HEK293 (cell line): ENCODE measurements around the gene IP6K3.

Source experiments
- CTCF ChIA-PET: fragments of 350-600 bp; formaldehyde crosslinking; extraction: SDS; loops from one replicate; lab custom pipeline; 2021; ENCODE audit warnings: antibody characterized with exemption; lab: Yijun Ruan, JAX
- POLR2A ChIA-PET: fragments of 300-600 bp; formaldehyde crosslinking; extraction: SDS; loops from one replicate; lab custom pipeline; 2020; ENCODE audit warnings: antibody characterized with exemption, inconsistent platforms; lab: Yijun Ruan, JAX
- H3K27ac ChIP-seq: fragments of 200-500 bp; sonication (Bioruptor generic); 2 replicates; pipeline ENCODE4 v1.5.1; 2014; ENCODE audit warnings: low read depth, low read length, control low read depth, inconsistent platforms; ENCODE audit errors: extremely low read depth
- H3K36me3 ChIP-seq, 2 experiments: fragments of 200-500 bp in 1 of 2; sonication (Bioruptor generic) in 1 of 2; 1 replicate in 1 of 2; 2 replicates in 1 of 2; pipeline ENCODE4 v1.5.1; 2014 to 2017; ENCODE audit warnings: inconsistent platforms in 2 of 2, low read length in 2 of 2; ENCODE audit not compliant: control insufficient read depth in 2 of 2, insufficient read depth in 1 of 2
- H3K4me1 ChIP-seq: fragments of 200-500 bp; sonication (Bioruptor generic); 2 replicates; pipeline ENCODE4 v1.5.1; 2014; ENCODE audit warnings: mild to moderate bottlenecking, low read length, inconsistent platforms; ENCODE audit not compliant: control insufficient read depth, insufficient read depth
- H3K4me3 ChIP-seq: 2 replicates; pipeline ENCODE4 v1.5.1; 2011; ENCODE audit warnings: low read depth, mild to moderate bottlenecking, control low read depth, low read length, moderate library complexity
- H3K9me3 ChIP-seq: fragments of 200-500 bp; sonication (Bioruptor generic); 2 replicates; pipeline ENCODE4 v1.5.1; 2014; ENCODE audit warnings: low read depth, low read length, inconsistent platforms; ENCODE audit not compliant: control insufficient read depth, insufficient read depth
- GLIS2 ChIP-seq: fragments of 450-650 bp; formaldehyde crosslinking; IDR thresholded peaks from 2 replicates; pipeline ENCODE4 v1.5.1; 2016; ENCODE audit warnings: missing biosample characterization, missing genetic modification characterization
- KLF8 ChIP-seq: fragments of 450-650 bp; formaldehyde crosslinking; IDR thresholded peaks from 2 replicates; pipeline ENCODE4 v1.5.1; 2016; ENCODE audit warnings: missing biosample characterization, missing genetic modification characterization
- SP7 ChIP-seq: fragments of 450-650 bp; formaldehyde crosslinking; IDR thresholded peaks from 2 replicates; pipeline ENCODE4 v1.5.1; 2016; ENCODE audit warnings: missing biosample characterization, missing genetic modification characterization
- YY1 ChIP-seq: fragments of 450-650 bp; formaldehyde crosslinking; IDR thresholded peaks from 2 replicates; pipeline ENCODE4 v1.5.1; 2018; ENCODE audit warnings: missing biosample characterization, missing genetic modification characterization
- ZBTB17 ChIP-seq: fragments of 450-650 bp; formaldehyde crosslinking; IDR thresholded peaks from 2 replicates; pipeline ENCODE4 v1.5.1; 2016; ENCODE audit warnings: missing biosample characterization, missing genetic modification characterization
- ZFP37 ChIP-seq: fragments of 450-650 bp; formaldehyde crosslinking; IDR thresholded peaks from 2 replicates; pipeline ENCODE4 v1.5.1; 2016; ENCODE audit warnings: missing biosample characterization, missing genetic modification characterization
- ZFP41 ChIP-seq: fragments of 450-650 bp; formaldehyde crosslinking; IDR thresholded peaks from 2 replicates; pipeline ENCODE4 v1.5.1; 2016; ENCODE audit warnings: missing biosample characterization, missing genetic modification characterization, borderline replicate concordance
- ZNF133 ChIP-seq: fragments of 450-650 bp; formaldehyde crosslinking; IDR thresholded peaks from 2 replicates; pipeline ENCODE4 v1.5.1; 2016; ENCODE audit warnings: missing biosample characterization, missing genetic modification characterization
- ZNF521 ChIP-seq: fragments of 450-650 bp; formaldehyde crosslinking; IDR thresholded peaks from 2 replicates; pipeline ENCODE4 v1.5.1; 2017; ENCODE audit warnings: missing biosample characterization, mild to moderate bottlenecking, missing genetic modification characterization
- ZNF600 ChIP-seq: fragments of 450-650 bp; formaldehyde crosslinking; IDR thresholded peaks from 2 replicates; pipeline ENCODE4 v1.5.1; 2016; ENCODE audit warnings: missing biosample characterization, missing genetic modification characterization
- ZNF621 ChIP-seq: fragments of 450-650 bp; formaldehyde crosslinking; IDR thresholded peaks from 2 replicates; pipeline ENCODE4 v1.5.1; 2017; ENCODE audit warnings: missing biosample characterization, missing genetic modification characterization
- ZNF776 ChIP-seq: fragments of 450-650 bp; formaldehyde crosslinking; IDR thresholded peaks from 2 replicates; pipeline ENCODE4 v1.5.0; 2017; ENCODE audit warnings: missing biosample characterization, missing genetic modification characterization, borderline replicate concordance
- TF ChIP-seq, protein P1 (sequence below): fragments of 450-650 bp; formaldehyde crosslinking; IDR thresholded peaks from 2 replicates; pipeline ENCODE4 v1.5.1; 2017; ENCODE audit warnings: missing biosample characterization, missing genetic modification characterization
- TF ChIP-seq, protein P2 (sequence below): fragments of 450-650 bp; formaldehyde crosslinking; conservative IDR thresholded peaks from 2 replicates; pipeline ENCODE4 v1.5.1; 2016; ENCODE audit warnings: low read depth, missing biosample characterization, missing genetic modification characterization
- TF ChIP-seq, protein P3 (sequence below): fragments of 450-650 bp; formaldehyde crosslinking; IDR thresholded peaks from 2 replicates; pipeline ENCODE4 v1.5.1; 2016; ENCODE audit warnings: missing biosample characterization, missing genetic modification characterization
- TF ChIP-seq, protein P4 (sequence below): fragments of 450-650 bp; formaldehyde crosslinking; IDR thresholded peaks from 2 replicates; pipeline ENCODE4 v1.5.1; 2016; ENCODE audit warnings: missing biosample characterization, missing genetic modification characterization
- TF ChIP-seq, protein P5 (sequence below): fragments of 450-650 bp; formaldehyde crosslinking; IDR thresholded peaks from 2 replicates; pipeline ENCODE4 v1.5.1; 2016; ENCODE audit warnings: missing biosample characterization, missing genetic modification characterization
- TF ChIP-seq, protein P6 (sequence below): fragments of 450-650 bp; formaldehyde crosslinking; IDR thresholded peaks from 2 replicates; pipeline ENCODE4 v1.5.1; 2016; ENCODE audit warnings: missing biosample characterization, missing genetic modification characterization

The IP6K3 gene

DNA sequence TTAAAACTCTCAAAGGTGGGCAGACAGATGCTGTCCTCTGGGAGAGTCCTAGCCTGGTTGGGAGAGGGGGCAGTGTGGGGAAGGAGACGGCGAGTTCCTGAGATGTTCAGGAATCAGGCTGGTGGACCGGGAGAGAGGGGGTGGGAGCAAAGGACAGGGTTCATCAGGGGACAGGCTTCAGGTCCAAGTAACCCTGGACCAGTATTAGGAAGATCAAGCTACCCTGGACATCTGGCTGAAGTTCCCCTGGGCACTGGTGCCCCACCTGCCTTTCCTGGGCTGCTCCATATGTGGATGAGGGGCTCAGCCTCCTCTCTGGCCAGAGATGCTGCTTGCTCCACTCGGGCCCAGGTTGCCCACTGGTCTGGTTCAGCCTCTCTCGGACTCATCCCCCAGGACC lies 1.1 kb upstream of the IP6K3 start:
- CTCF ChIA-PET, result interaction anchor here (0.7 to 6.7 kb wide), 4 partner anchors 11 to 807 kb away, joined by 3 to 193 read pairs (median 76); no protein-coding TSS in a partner anchor
- no peaks in the 10 kb centered on the region for H3K9me3 ChIP-seq
- TF ChIP-seq, protein P1, sequence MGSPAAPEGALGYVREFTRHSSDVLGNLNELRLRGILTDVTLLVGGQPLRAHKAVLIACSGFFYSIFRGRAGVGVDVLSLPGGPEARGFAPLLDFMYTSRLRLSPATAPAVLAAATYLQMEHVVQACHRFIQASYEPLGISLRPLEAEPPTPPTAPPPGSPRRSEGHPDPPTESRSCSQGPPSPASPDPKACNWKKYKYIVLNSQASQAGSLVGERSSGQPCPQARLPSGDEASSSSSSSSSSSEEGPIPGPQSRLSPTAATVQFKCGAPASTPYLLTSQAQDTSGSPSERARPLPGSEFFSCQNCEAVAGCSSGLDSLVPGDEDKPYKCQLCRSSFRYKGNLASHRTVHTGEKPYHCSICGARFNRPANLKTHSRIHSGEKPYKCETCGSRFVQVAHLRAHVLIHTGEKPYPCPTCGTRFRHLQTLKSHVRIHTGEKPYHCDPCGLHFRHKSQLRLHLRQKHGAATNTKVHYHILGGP (tag by site-specific recombination), result no peak
- TF ChIP-seq, protein P2, sequence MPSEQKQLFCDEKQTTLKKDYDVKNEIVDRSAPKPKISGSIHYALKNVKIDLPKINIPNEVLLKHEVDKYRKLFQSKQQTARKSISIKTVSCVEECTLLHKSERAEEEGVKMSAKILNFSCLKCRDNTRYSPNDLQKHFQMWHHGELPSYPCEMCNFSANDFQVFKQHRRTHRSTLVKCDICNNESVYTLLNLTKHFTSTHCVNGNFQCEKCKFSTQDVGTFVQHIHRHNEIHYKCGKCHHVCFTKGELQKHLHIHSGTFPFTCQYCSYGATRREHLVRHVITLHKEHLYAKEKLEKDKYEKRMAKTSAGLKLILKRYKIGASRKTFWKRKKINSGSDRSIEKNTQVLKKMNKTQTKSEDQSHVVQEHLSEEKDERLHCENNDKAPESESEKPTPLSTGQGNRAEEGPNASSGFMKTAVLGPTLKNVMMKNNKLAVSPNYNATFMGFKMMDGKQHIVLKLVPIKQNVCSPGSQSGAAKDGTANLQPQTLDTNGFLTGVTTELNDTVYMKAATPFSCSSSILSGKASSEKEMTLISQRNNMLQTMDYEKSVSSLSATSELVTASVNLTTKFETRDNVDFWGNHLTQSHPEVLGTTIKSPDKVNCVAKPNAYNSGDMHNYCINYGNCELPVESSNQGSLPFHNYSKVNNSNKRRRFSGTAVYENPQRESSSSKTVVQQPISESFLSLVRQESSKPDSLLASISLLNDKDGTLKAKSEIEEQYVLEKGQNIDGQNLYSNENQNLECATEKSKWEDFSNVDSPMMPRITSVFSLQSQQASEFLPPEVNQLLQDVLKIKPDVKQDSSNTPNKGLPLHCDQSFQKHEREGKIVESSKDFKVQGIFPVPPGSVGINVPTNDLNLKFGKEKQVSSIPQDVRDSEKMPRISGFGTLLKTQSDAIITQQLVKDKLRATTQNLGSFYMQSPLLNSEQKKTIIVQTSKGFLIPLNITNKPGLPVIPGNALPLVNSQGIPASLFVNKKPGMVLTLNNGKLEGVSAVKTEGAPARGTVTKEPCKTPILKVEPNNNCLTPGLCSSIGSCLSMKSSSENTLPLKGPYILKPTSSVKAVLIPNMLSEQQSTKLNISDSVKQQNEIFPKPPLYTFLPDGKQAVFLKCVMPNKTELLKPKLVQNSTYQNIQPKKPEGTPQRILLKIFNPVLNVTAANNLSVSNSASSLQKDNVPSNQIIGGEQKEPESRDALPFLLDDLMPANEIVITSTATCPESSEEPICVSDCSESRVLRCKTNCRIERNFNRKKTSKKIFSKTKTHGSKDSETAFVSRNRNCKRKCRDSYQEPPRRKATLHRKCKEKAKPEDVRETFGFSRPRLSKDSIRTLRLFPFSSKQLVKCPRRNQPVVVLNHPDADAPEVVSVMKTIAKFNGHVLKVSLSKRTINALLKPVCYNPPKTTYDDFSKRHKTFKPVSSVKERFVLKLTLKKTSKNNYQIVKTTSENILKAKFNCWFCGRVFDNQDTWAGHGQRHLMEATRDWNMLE, result no peak
- TF ChIP-seq ZNF776 (tag by site-specific recombination), result no peak
- no peak for TF ChIP-seq ZNF621
- no peak for TF ChIP-seq ZFP37
- TF ChIP-seq ZNF521 (tag by site-specific recombination), result no peak
- no peak for TF ChIP-seq ZFP41 (tag by site-specific recombination)
- TF ChIP-seq ZBTB17, result no peak
- no peaks in the 10 kb centered on the region for H3K36me3 ChIP-seq
- H3K27ac ChIP-seq, result no peak overlapping the region
- POLR2A ChIA-PET, result interaction anchor here (1.0 kb wide), 1 partner anchor 36 kb away, joined by 3 read pairs; the partner anchor contains the start of gene UQCC2
- H3K4me3 ChIP-seq, result no peak overlapping the region
- peaks cover 26% of the 10 kb centered on the region for H3K4me1 ChIP-seq

DNA sequence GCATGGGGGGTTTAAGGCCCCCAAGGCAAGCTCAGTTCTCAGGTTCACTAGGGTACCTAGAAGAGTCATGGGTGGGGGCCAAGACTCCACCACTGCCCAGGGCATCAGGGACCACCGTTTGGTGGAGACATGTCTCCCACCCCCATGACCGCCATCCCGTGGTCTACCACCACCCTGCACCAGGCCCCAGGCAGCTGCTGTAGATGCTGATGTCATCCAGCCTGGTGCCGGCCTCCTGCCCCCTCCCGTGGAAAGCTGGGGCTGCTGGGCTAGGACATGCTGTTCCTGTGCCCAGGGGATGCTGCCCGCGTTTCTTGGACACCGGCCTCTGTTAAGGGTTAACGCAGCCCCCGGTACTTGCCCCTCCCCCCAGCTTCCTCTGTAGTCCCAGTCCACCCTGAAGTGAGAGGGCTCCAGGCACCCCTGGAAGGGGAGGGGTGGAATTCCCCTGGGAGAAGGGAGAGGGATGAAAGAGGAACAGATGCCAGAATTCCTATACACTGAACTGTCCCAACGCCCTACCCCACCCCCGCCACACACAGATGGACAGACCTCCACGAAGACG lies 587 bp downstream of the IP6K3 start:
- CTCF ChIA-PET, result interaction anchor here (0.7 to 6.7 kb wide), 19 partner anchors 9 to 409 kb away, joined by 3 to 193 read pairs (median 8); partner anchors contain the start of genes LEMD2 and UQCC2
- Histone ChIP-seq H3K4me3 (no peak overlapping the region), H3K36me3 (no peaks in the 10 kb centered on the region), H3K27ac (peak overlapping the region; percentile 67; the same call in 1 of the 2 replicates), H3K9me3 (no peaks in the 10 kb centered on the region), H3K4me1 (peaks cover 21% of the 10 kb centered on the region)
- POLR2A ChIA-PET, result interaction anchor here (1.2 kb wide), 1 partner anchor 25 kb away, joined by 3 read pairs; no protein-coding TSS in a partner anchor
- TF ChIP-seq ZNF600 (tag by site-specific recombination) (peak; percentile 39; the same call in 1 of the 2 replicates), GLIS2 (tag by site-specific recombination) (peak; percentile 86), ZNF133 (tag by site-specific recombination) (no peak), ZNF521 (tag by site-specific recombination) (no peak), SP7 (tag by site-specific recombination) (peak; percentile 58), KLF8 (tag by site-specific recombination) (0 out of 2 replicates have a peak, but pooled peaks have one; percentile 56), ZFP41 (tag by site-specific recombination) (no peak), YY1 (tag by site-specific recombination) (no peak)
- TF ChIP-seq, protein P3, sequence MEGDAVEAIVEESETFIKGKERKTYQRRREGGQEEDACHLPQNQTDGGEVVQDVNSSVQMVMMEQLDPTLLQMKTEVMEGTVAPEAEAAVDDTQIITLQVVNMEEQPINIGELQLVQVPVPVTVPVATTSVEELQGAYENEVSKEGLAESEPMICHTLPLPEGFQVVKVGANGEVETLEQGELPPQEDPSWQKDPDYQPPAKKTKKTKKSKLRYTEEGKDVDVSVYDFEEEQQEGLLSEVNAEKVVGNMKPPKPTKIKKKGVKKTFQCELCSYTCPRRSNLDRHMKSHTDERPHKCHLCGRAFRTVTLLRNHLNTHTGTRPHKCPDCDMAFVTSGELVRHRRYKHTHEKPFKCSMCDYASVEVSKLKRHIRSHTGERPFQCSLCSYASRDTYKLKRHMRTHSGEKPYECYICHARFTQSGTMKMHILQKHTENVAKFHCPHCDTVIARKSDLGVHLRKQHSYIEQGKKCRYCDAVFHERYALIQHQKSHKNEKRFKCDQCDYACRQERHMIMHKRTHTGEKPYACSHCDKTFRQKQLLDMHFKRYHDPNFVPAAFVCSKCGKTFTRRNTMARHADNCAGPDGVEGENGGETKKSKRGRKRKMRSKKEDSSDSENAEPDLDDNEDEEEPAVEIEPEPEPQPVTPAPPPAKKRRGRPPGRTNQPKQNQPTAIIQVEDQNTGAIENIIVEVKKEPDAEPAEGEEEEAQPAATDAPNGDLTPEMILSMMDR (tag by site-specific recombination), result peak; percentile 35; the same call in 1 of the 2 replicates
- TF ChIP-seq, protein P4, sequence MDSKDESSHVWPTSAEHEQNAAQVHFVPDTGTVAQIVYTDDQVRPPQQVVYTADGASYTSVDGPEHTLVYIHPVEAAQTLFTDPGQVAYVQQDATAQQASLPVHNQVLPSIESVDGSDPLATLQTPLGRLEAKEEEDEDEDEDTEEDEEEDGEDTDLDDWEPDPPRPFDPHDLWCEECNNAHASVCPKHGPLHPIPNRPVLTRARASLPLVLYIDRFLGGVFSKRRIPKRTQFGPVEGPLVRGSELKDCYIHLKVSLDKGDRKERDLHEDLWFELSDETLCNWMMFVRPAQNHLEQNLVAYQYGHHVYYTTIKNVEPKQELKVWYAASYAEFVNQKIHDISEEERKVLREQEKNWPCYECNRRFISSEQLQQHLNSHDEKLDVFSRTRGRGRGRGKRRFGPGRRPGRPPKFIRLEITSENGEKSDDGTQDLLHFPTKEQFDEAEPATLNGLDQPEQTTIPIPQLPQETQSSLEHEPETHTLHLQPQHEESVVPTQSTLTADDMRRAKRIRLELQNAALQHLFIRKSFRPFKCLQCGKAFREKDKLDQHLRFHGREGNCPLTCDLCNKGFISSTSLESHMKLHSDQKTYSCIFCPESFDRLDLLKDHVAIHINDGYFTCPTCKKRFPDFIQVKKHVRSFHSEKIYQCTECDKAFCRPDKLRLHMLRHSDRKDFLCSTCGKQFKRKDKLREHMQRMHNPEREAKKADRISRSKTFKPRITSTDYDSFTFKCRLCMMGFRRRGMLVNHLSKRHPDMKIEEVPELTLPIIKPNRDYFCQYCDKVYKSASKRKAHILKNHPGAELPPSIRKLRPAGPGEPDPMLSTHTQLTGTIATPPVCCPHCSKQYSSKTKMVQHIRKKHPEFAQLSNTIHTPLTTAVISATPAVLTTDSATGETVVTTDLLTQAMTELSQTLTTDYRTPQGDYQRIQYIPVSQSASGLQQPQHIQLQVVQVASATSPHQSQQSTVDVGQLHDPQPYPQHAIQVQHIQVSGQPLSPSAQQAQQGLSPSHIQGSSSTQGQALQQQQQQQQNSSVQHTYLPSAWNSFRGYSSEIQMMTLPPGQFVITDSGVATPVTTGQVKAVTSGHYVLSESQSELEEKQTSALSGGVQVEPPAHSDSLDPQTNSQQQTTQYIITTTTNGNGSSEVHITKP, result peak; percentile 80
- TF ChIP-seq, protein P5, sequence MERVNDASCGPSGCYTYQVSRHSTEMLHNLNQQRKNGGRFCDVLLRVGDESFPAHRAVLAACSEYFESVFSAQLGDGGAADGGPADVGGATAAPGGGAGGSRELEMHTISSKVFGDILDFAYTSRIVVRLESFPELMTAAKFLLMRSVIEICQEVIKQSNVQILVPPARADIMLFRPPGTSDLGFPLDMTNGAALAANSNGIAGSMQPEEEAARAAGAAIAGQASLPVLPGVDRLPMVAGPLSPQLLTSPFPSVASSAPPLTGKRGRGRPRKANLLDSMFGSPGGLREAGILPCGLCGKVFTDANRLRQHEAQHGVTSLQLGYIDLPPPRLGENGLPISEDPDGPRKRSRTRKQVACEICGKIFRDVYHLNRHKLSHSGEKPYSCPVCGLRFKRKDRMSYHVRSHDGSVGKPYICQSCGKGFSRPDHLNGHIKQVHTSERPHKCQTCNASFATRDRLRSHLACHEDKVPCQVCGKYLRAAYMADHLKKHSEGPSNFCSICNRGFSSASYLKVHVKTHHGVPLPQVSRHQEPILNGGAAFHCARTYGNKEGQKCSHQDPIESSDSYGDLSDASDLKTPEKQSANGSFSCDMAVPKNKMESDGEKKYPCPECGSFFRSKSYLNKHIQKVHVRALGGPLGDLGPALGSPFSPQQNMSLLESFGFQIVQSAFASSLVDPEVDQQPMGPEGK (tag by site-specific recombination), result peak; percentile 88
- TF ChIP-seq, protein P6, sequence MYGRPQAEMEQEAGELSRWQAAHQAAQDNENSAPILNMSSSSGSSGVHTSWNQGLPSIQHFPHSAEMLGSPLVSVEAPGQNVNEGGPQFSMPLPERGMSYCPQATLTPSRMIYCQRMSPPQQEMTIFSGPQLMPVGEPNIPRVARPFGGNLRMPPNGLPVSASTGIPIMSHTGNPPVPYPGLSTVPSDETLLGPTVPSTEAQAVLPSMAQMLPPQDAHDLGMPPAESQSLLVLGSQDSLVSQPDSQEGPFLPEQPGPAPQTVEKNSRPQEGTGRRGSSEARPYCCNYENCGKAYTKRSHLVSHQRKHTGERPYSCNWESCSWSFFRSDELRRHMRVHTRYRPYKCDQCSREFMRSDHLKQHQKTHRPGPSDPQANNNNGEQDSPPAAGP, result peak; percentile 69; the same call in 1 of the 2 replicates
